Measurements from ENCODE around the gene ANKH.

Gene ANKH

GRCh38 chr5:14730881-14731280 is 140.7 kb downstream of the ANKH start:
- DNase-seq = no peak

- DNase-seq = no peak
Measured at GRCh38 chr5:14730466-14730865, 141.1 kb downstream of the ANKH start.

- no peak for DNase-seq
Measured at GRCh38 chr5:14729448-14730385, 141.9 kb downstream of the ANKH start.

GRCh38 chr5:14728459-14728938 is 143.1 kb downstream of the ANKH start:
- DNase-seq = no peak

- DNase-seq = no peak
Measured at GRCh38 chr5:14727928-14728458, 143.6 kb downstream of the ANKH start.

- DNase-seq = peak; percentile 60 to 87
Measured at GRCh38 chr5:14727428-14727865, 144.1 kb downstream of the ANKH start.

GRCh38 chr5:14726066-14726838 is 145.3 kb downstream of the ANKH start:
- no peak for DNase-seq

GRCh38 chr5:14724633-14725032 is 146.9 kb downstream of the ANKH start:
- peak; percentile 82 to 85 for DNase-seq

- DNase-seq = peak; percentile 65 to 72
Measured at GRCh38 chr5:14723701-14724132, 147.9 kb downstream of the ANKH start.

GRCh38 chr5:14722923-14723322 is 148.7 kb downstream of the ANKH start:
- no peak for DNase-seq

GRCh38 chr5:14721990-14722656 is 149.5 kb downstream of the ANKH start:
- DNase-seq = no peak

- no peak for DNase-seq
Measured at GRCh38 chr5:14720236-14720923, 151.2 kb downstream of the ANKH start.

- DNase-seq = no peak
Measured at GRCh38 chr5:14718778-14719177, 152.8 kb downstream of the ANKH start.

- DNase-seq = no peak
Measured at GRCh38 chr5:14716755-14717752, 154.5 kb downstream of the ANKH start.

- DNase-seq = no peak
Measured at GRCh38 chr5:14715481-14715880, 156.1 kb downstream of the ANKH start.

- DNase-seq = no peak
Measured at GRCh38 chr5:14714706-14715105, 156.9 kb downstream of the ANKH start.

GRCh38 chr5:14713476-14714390 is 157.8 kb downstream of the ANKH start:
- no peak for DNase-seq

- DNase-seq = no peak
Measured at GRCh38 chr5:14712666-14713065, 158.9 kb downstream of the ANKH start.

GRCh38 chr5:14712131-14712530 is 159.4 kb downstream of the ANKH start:
- no peak for DNase-seq

Measured in Kasumi-1 (cell line).